Dendritic cell treated with granulocyte-macrophage colony-stimulating factor and Interleukin-4, amounts not matched to agents 40 ng/mL and 50 ng/mL, for 4 days (primary cell): ENCODE measurements around the gene THOC5.
A peak's percentile ranks its signal among the peaks of the same experiment; 100 is the strongest.
"Not testable (repeated sequence)": the region's sequence is repeated elsewhere in the genome, so short reads cannot be mapped to it uniquely, and the experiment has no call there.

Experiments
- H3K27ac Mint-ChIP-seq: one replicate; pipeline ENCODE4 v1.8.0; 2022; ENCODE audit warnings: mild to moderate bottlenecking, mixed read lengths
- H3K27me3 Mint-ChIP-seq: one replicate; pipeline ENCODE4 v1.8.0; 2022; ENCODE audit warnings: mild to moderate bottlenecking, mixed read lengths
- H3K36me3 Mint-ChIP-seq: one replicate; pipeline ENCODE4 v1.8.0; 2022; ENCODE audit warnings: low read depth, mixed read lengths
- H3K4me1 Mint-ChIP-seq: one replicate; pipeline ENCODE4 v1.8.0; 2022; ENCODE audit warnings: low read depth, mixed read lengths
- H3K4me3 Mint-ChIP-seq: one replicate; pipeline ENCODE4 v1.8.0; 2022; ENCODE audit warnings: mild to moderate bottlenecking, moderate library complexity, mixed read lengths
- H3K9me3 Mint-ChIP-seq: one replicate; pipeline ENCODE4 v1.8.0; 2022; ENCODE audit warnings: mixed read lengths
- intact Hi-C: fragments of 100-400 bp; cut with micrococcal nuclease; formaldehyde crosslinking; loops from one replicate; pipeline ENCODE4 v1.15.0; 2022

Gene THOC5

GRCh38 chr22:29574762-29575450, 21.3 kb upstream of the THOC5 start:
- intact Hi-C loops = no loop called here
- H3K27me3 Mint-ChIP-seq = no peaks in the 10 kb centered on the region
- no peaks in the 10 kb centered on the region for H3K9me3 Mint-ChIP-seq

GRCh38 chr22:29570912-29571549, 17.5 kb upstream of the THOC5 start:
- no peak overlapping the region for H3K4me3 Mint-ChIP-seq
- no peak overlapping the region for H3K27ac Mint-ChIP-seq
- intact Hi-C loops = no loop called here
- H3K9me3 Mint-ChIP-seq = no peaks in the 10 kb centered on the region
- peaks cover 21% of the 10 kb centered on the region for H3K36me3 Mint-ChIP-seq
- no peaks in the 10 kb centered on the region for H3K4me1 Mint-ChIP-seq
- H3K27me3 Mint-ChIP-seq = no peaks in the 10 kb centered on the region

More at GRCh38 chr22:29574762-29575450, 21.3 kb upstream of the THOC5 start:
- Mint-ChIP-seq H3K27ac (no peak overlapping the region), H3K4me1 (peaks cover 2% of the 10 kb centered on the region), H3K4me3 (no peak overlapping the region), H3K36me3 (peaks cover 2% of the 10 kb centered on the region)

- no peaks in the 10 kb centered on the region for H3K27me3 Mint-ChIP-seq
- peaks cover 21% of the 10 kb centered on the region for H3K36me3 Mint-ChIP-seq
- intact Hi-C loops = no loop called here
- H3K4me1 Mint-ChIP-seq = no peaks in the 10 kb centered on the region
- H3K4me3 Mint-ChIP-seq = no peak overlapping the region
- no peak overlapping the region for H3K27ac Mint-ChIP-seq
- H3K9me3 Mint-ChIP-seq = no peaks in the 10 kb centered on the region
Measured at GRCh38 chr22:29570456-29570855, 16.9 kb upstream of the THOC5 start.

- Mint-ChIP-seq H3K27ac (no peak overlapping the region), H3K9me3 (no peaks in the 10 kb centered on the region), H3K27me3 (no peaks in the 10 kb centered on the region), H3K4me3 (no peak overlapping the region), H3K4me1 (no peaks in the 10 kb centered on the region), H3K36me3 (peaks cover 27% of the 10 kb centered on the region)
- intact Hi-C loops = no loop called here
Measured at GRCh38 chr22:29569011-29569678, 15.6 kb upstream of the THOC5 start.

GRCh38 chr22:29567338-29567737, 13.8 kb upstream of the THOC5 start:
- Mint-ChIP-seq H3K4me1 (no peaks in the 10 kb centered on the region), H3K9me3 (no peaks in the 10 kb centered on the region), H3K36me3 (peaks cover 27% of the 10 kb centered on the region), H3K4me3 (no peak overlapping the region), H3K27ac (peak overlapping the region; percentile 33), H3K27me3 (no peaks in the 10 kb centered on the region)
- intact Hi-C loops = no loop called here

- H3K27me3 Mint-ChIP-seq, intact Hi-C loops, H3K27ac Mint-ChIP-seq, H3K4me1 Mint-ChIP-seq, H3K9me3 Mint-ChIP-seq, H3K4me3 Mint-ChIP-seq: not testable (repeated sequence)
- H3K36me3 Mint-ChIP-seq = peaks cover 35% of the 10 kb centered on the region
Measured at GRCh38 chr22:29566513-29566912, 13.0 kb upstream of the THOC5 start.

- Mint-ChIP-seq H3K9me3 (no peaks in the 10 kb centered on the region), H3K36me3 (peaks cover 50% of the 10 kb centered on the region), H3K4me1 (no peaks in the 10 kb centered on the region), H3K27me3 (no peaks in the 10 kb centered on the region), H3K27ac (no peak overlapping the region), H3K4me3 (no peak overlapping the region)
- intact Hi-C loops = no loop called here
Measured at GRCh38 chr22:29563652-29564460, 10.3 kb upstream of the THOC5 start.

GRCh38 chr22:29559853-29560252, 6.3 kb upstream of the THOC5 start:
- Mint-ChIP-seq H3K27me3 (no peaks in the 10 kb centered on the region), H3K4me3 (no peak overlapping the region), H3K36me3 (peaks cover 64% of the 10 kb centered on the region), H3K4me1 (no peaks in the 10 kb centered on the region), H3K27ac (no peak overlapping the region), H3K9me3 (no peaks in the 10 kb centered on the region)
- intact Hi-C loops = no loop called here

- Mint-ChIP-seq H3K4me3 (no peak overlapping the region), H3K27me3 (no peaks in the 10 kb centered on the region), H3K27ac (no peak overlapping the region), H3K9me3 (no peaks in the 10 kb centered on the region), H3K36me3 (peaks cover 62% of the 10 kb centered on the region), H3K4me1 (no peaks in the 10 kb centered on the region)
- intact Hi-C loops = no loop called here
Measured at GRCh38 chr22:29559030-29559429, 5.5 kb upstream of the THOC5 start.

- Mint-ChIP-seq H3K4me3 (no peak overlapping the region), H3K4me1 (peaks cover 6% of the 10 kb centered on the region), H3K9me3 (no peaks in the 10 kb centered on the region), H3K27me3 (no peaks in the 10 kb centered on the region), H3K27ac (peak overlapping the region; percentile 85), H3K36me3 (peaks cover 52% of the 10 kb centered on the region)
- intact Hi-C loops = no loop called here
Measured at GRCh38 chr22:29555065-29555644, 1.6 kb upstream of the THOC5 start.

GRCh38 chr22:29552357-29552756, 1.2 kb downstream of the THOC5 start:
- H3K27ac Mint-ChIP-seq = not testable (repeated sequence)

GRCh38 chr22:29550005-29550404, 3.6 kb downstream of the THOC5 start:
- intact Hi-C loops = no loop called here
- H3K27ac Mint-ChIP-seq = no peak overlapping the region
- no peaks in the 10 kb centered on the region for H3K9me3 Mint-ChIP-seq
- H3K4me3 Mint-ChIP-seq = no peak overlapping the region
- peaks cover 19% of the 10 kb centered on the region for H3K4me1 Mint-ChIP-seq
- H3K27me3 Mint-ChIP-seq = no peaks in the 10 kb centered on the region
- H3K36me3 Mint-ChIP-seq = peaks cover 59% of the 10 kb centered on the region

More at GRCh38 chr22:29552357-29552756, 1.2 kb downstream of the THOC5 start:
- intact Hi-C loops, H3K9me3 Mint-ChIP-seq, H3K27me3 Mint-ChIP-seq: not testable (repeated sequence)
- H3K36me3 Mint-ChIP-seq = peaks cover 52% of the 10 kb centered on the region
- peak overlapping the region; percentile 83 for H3K4me3 Mint-ChIP-seq
- H3K4me1 Mint-ChIP-seq = peaks cover 15% of the 10 kb centered on the region

GRCh38 chr22:29545045-29545444, 8.5 kb downstream of the THOC5 start:
- intact Hi-C loops, H3K27ac Mint-ChIP-seq, H3K9me3 Mint-ChIP-seq, H3K4me3 Mint-ChIP-seq, H3K27me3 Mint-ChIP-seq: not testable (repeated sequence)
- Mint-ChIP-seq H3K4me1 (peaks cover 19% of the 10 kb centered on the region), H3K36me3 (peaks cover 87% of the 10 kb centered on the region)
